ENCODE data around the gene D2HGDH. TPM values are rescaled to one million over a fixed set of nuclear protein-coding genes. Genes with fewer than 3 reads are reported as not detected.
"Not testable (repeated sequence)": the region's sequence is repeated elsewhere in the genome, so short reads cannot be mapped to it uniquely, and the experiment has no call there.

The D2HGDH gene
- total RNA-seq, 1 donor from 2014 or later: 10.0 TPM

DNA sequence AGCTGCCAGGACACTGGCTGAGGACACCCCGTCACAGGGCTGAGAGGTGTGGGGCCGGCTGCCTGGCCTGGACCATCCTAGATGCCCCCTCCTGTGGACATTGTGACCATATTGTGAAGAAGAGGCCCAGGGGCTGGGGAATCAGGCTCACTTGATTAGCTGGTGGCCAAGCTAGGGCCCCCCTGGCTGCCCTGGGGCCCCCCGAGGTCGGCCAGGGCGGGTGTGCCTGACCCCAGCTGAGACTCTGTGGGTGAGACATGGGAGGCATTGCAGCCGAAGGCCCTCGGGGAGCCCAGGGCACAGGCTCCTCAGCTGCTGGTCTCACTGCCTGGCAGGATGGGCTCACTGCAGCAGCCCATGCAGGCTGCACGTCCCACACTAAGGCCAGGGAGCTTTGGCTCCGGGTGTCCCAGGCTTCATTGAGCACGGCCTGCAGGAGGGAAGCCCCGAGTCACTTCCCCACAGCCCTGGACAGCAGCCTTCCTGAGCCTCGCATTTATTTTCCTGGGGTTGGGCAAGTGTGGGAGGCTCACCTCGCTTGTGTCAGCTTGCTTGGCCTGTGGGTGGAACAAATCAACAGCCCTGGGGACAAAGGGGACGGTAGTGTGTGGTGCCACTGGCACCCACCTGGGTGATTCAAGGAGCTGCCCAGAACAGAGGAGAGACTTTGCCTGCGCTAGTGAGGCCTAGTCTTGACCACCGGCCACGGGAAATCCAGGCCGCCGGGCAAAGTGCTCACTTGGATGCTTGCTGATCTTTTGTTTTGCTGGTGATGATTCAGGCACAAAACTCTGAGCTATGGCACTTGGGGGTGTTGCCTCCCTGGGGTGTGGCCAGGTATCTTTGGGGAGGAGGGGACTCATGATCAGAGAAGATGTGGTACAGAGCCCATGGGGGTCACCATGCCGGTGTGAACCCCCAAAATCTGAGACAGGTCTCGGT, 43.5 kb downstream of the D2HGDH start:
- no peak overlapping the region for H3K9ac ChIP-seq (ENCODE audit: low read length)
- Mint-ChIP-seq H3K27me3 (ENCODE audit: low read depth, unreplicated experiment) (peaks cover 2% of the 10 kb centered on the region), H3K9me3 (ENCODE audit: unreplicated experiment) (peaks cover 2% of the 10 kb centered on the region), H3K36me3 (ENCODE audit: low read depth, unreplicated experiment) (peaks cover 3% of the 10 kb centered on the region), H3K4me1 (ENCODE audit: low read depth, unreplicated experiment) (no peaks in the 10 kb centered on the region), H3K4me3 (ENCODE audit: unreplicated experiment) (no peak overlapping the region), H3K27ac (ENCODE audit: unreplicated experiment) (no peak overlapping the region)
- peaks cover 2% of the 10 kb centered on the region for H3K9me3 ChIP-seq (ENCODE audit: insufficient read depth, low read depth, low read length)
- H3K4me1 ChIP-seq (ENCODE audit: insufficient read depth, low read length): peaks cover 11% of the 10 kb centered on the region
- TF ChIP-seq EZH2 (IDR thresholded peaks at IDR 0.05; ENCODE audit: insufficient read depth, low read length) (no peak), CTCF (IDR thresholded peaks at IDR 0.05; ENCODE audit: insufficient read depth, low read depth, low read length) (no peak)
- no peak overlapping the region for H3K4me3 ChIP-seq (ENCODE audit: insufficient read depth, low read depth, low read length)
- H3K4me2 ChIP-seq (ENCODE audit: low read length): no peak overlapping the region
- H3K79me2 ChIP-seq (ENCODE audit: insufficient read depth, low read length): no peaks in the 10 kb centered on the region
- H3K27ac ChIP-seq (ENCODE audit: low read depth, low read length): no peak overlapping the region
- H2AFZ ChIP-seq (ENCODE audit: low read depth, low read length): peak overlapping the region; percentile 11
- no peak for DNase-seq (ENCODE audit: low read depth)
- no peaks in the 10 kb centered on the region for H4K20me1 ChIP-seq (ENCODE audit: insufficient read depth, low read length)
- no peak for FAIRE-seq
- no peaks in the 10 kb centered on the region for H3K36me3 ChIP-seq (ENCODE audit: insufficient read depth, low read length)
- no peaks in the 10 kb centered on the region for H3K27me3 ChIP-seq (ENCODE audit: insufficient read depth, low read length)

DNA sequence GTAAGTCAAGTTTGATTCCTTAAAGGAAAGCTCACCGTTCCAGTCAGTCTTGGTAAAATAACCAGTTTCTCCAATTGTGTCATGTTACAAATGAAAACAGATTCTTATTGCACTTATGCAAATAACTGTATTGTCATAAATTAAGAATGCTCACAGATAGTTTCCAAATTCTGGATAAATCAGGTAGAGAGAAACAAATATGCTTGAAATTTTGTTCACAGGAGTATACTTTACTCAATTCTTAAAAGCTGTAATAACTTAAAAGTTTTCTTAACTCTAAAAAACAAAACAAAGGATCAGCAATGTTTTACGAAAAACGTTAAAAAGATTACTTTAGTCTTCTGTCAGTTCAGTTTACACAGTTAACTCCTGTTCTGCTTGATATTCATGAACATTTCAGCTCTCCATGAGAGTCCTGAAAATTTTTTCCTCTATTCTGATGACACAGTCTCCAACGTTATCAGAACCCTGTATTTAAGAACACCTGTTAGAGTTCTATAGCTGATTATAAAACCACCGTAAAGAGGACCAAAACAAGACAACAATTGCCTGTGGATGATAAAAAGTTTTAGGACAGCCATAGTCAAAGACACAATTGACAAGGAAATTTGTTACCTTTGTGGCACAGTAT, 46.6 kb downstream of the D2HGDH start:
- Histone ChIP-seq H3K9me3 (ENCODE audit: insufficient read depth, low read depth, low read length) (peaks cover 2% of the 10 kb centered on the region), H3K79me2 (ENCODE audit: insufficient read depth, low read length) (no peaks in the 10 kb centered on the region), H3K9ac (ENCODE audit: low read length) (no peak overlapping the region), H3K27me3 (ENCODE audit: insufficient read depth, low read length) (no peaks in the 10 kb centered on the region), H4K20me1 (ENCODE audit: insufficient read depth, low read length) (no peaks in the 10 kb centered on the region), H3K4me1 (ENCODE audit: insufficient read depth, low read length) (peaks cover 4% of the 10 kb centered on the region), H3K36me3 (ENCODE audit: insufficient read depth, low read length) (no peaks in the 10 kb centered on the region), H3K4me2 (ENCODE audit: low read length) (no peak overlapping the region), H3K27ac (ENCODE audit: low read depth, low read length) (no peak overlapping the region), H2AFZ (ENCODE audit: low read depth, low read length) (no peak overlapping the region), H3K4me3 (ENCODE audit: insufficient read depth, low read depth, low read length) (no peak overlapping the region)
- H3K9me3 Mint-ChIP-seq (ENCODE audit: unreplicated experiment): peaks cover 2% of the 10 kb centered on the region
- TF ChIP-seq CTCF (IDR thresholded peaks at IDR 0.05; ENCODE audit: insufficient read depth, low read depth, low read length): no peak
- TF ChIP-seq EZH2 (IDR thresholded peaks at IDR 0.05; ENCODE audit: insufficient read depth, low read length): no peak
- peaks cover 3% of the 10 kb centered on the region for H3K36me3 Mint-ChIP-seq (ENCODE audit: low read depth, unreplicated experiment)
- H3K27ac Mint-ChIP-seq (ENCODE audit: unreplicated experiment): no peak overlapping the region
- no peaks in the 10 kb centered on the region for H3K4me1 Mint-ChIP-seq (ENCODE audit: low read depth, unreplicated experiment)
- H3K4me3 Mint-ChIP-seq (ENCODE audit: unreplicated experiment): no peak overlapping the region
- no peak for DNase-seq (ENCODE audit: low read depth)
- no peaks in the 10 kb centered on the region for H3K27me3 Mint-ChIP-seq (ENCODE audit: low read depth, unreplicated experiment)
- FAIRE-seq: no peak

GRCh38 chr2:241782053-241782452, 47.6 kb downstream of the D2HGDH start:
- H3K4me1 Mint-ChIP-seq (ENCODE audit: low read depth, unreplicated experiment); H3K27me3 ChIP-seq (ENCODE audit: insufficient read depth, low read length); H3K36me3 Mint-ChIP-seq (ENCODE audit: low read depth, unreplicated experiment); FAIRE-seq; H3K79me2 ChIP-seq (ENCODE audit: insufficient read depth, low read length); H3K9me3 Mint-ChIP-seq (ENCODE audit: unreplicated experiment); H3K4me1 ChIP-seq (ENCODE audit: insufficient read depth, low read length); H3K9me3 ChIP-seq (ENCODE audit: insufficient read depth, low read depth, low read length); DNase-seq (ENCODE audit: low read depth); H3K27me3 Mint-ChIP-seq (ENCODE audit: low read depth, unreplicated experiment); H2AFZ ChIP-seq (ENCODE audit: low read depth, low read length); H3K4me2 ChIP-seq (ENCODE audit: low read length); H3K9ac ChIP-seq (ENCODE audit: low read length); H3K36me3 ChIP-seq (ENCODE audit: insufficient read depth, low read length); H3K27ac ChIP-seq (ENCODE audit: low read depth, low read length); H4K20me1 ChIP-seq (ENCODE audit: insufficient read depth, low read length); H3K4me3 Mint-ChIP-seq (ENCODE audit: unreplicated experiment); H3K4me3 ChIP-seq (ENCODE audit: insufficient read depth, low read depth, low read length); H3K27ac Mint-ChIP-seq (ENCODE audit: unreplicated experiment): not testable (repeated sequence)
